ENCODE results near the gene SQSTM1. TPM values are rescaled to one million over a fixed set of nuclear protein-coding genes. Genes with fewer than 3 reads are reported as not detected.

Gene SQSTM1
- total RNA-seq, 1 donor from 2014 or later, result 97.0 TPM

GRCh38 chr5:179797741-179798140 is 23.0 kb upstream of the SQSTM1 start:
- Mint-ChIP-seq H3K9me3 (ENCODE audit: unreplicated experiment) (peaks cover 10% of the 10 kb centered on the region), H3K27me3 (ENCODE audit: unreplicated experiment) (peaks cover 10% of the 10 kb centered on the region)
- TF ChIP-seq CTCF (IDR thresholded peaks at IDR 0.05; ENCODE audit: partially characterized antibody, unreplicated experiment), result no peak

GRCh38 chr5:179798144-179798770 is 22.4 kb upstream of the SQSTM1 start:
- Mint-ChIP-seq H3K36me3 (ENCODE audit: unreplicated experiment) (peaks cover 9% of the 10 kb centered on the region), H3K27ac (ENCODE audit: unreplicated experiment) (no peak overlapping the region), H3K4me3 (ENCODE audit: unreplicated experiment) (no peak overlapping the region), H3K27me3 (ENCODE audit: unreplicated experiment) (peaks cover 8% of the 10 kb centered on the region), H3K4me1 (ENCODE audit: low read depth, unreplicated experiment) (no peaks in the 10 kb centered on the region), H3K9me3 (ENCODE audit: unreplicated experiment) (peaks cover 8% of the 10 kb centered on the region)
- DNase-seq, result no peak
- TF ChIP-seq CTCF (IDR thresholded peaks at IDR 0.05; ENCODE audit: partially characterized antibody, unreplicated experiment), result no peak

More at GRCh38 chr5:179797741-179798140, 23.0 kb upstream of the SQSTM1 start:
- Mint-ChIP-seq H3K4me3 (ENCODE audit: unreplicated experiment) (no peak overlapping the region), H3K4me1 (ENCODE audit: low read depth, unreplicated experiment) (no peaks in the 10 kb centered on the region), H3K27ac (ENCODE audit: unreplicated experiment) (no peak overlapping the region), H3K36me3 (ENCODE audit: unreplicated experiment) (peaks cover 9% of the 10 kb centered on the region)
- no peak for DNase-seq

- no peak for DNase-seq
- peaks cover 8% of the 10 kb centered on the region for H3K9me3 Mint-ChIP-seq (ENCODE audit: unreplicated experiment)
- no peaks in the 10 kb centered on the region for H3K4me1 Mint-ChIP-seq (ENCODE audit: low read depth, unreplicated experiment)
- peaks cover 9% of the 10 kb centered on the region for H3K36me3 Mint-ChIP-seq (ENCODE audit: unreplicated experiment)
- H3K27ac Mint-ChIP-seq (ENCODE audit: unreplicated experiment), result no peak overlapping the region
- peaks cover 8% of the 10 kb centered on the region for H3K27me3 Mint-ChIP-seq (ENCODE audit: unreplicated experiment)
- H3K4me3 Mint-ChIP-seq (ENCODE audit: unreplicated experiment), result no peak overlapping the region
- TF ChIP-seq CTCF (IDR thresholded peaks at IDR 0.05; ENCODE audit: partially characterized antibody, unreplicated experiment), result no peak
Measured at GRCh38 chr5:179798771-179799643, 21.7 kb upstream of the SQSTM1 start.

- H3K27ac Mint-ChIP-seq (ENCODE audit: unreplicated experiment), result no peak overlapping the region
- H3K36me3 Mint-ChIP-seq (ENCODE audit: unreplicated experiment), result peaks cover 9% of the 10 kb centered on the region
- no peak for DNase-seq
- H3K27me3 Mint-ChIP-seq (ENCODE audit: unreplicated experiment), result peaks cover 8% of the 10 kb centered on the region
- H3K4me1 Mint-ChIP-seq (ENCODE audit: low read depth, unreplicated experiment), result no peaks in the 10 kb centered on the region
- TF ChIP-seq CTCF (IDR thresholded peaks at IDR 0.05; ENCODE audit: partially characterized antibody, unreplicated experiment), result no peak
- no peak overlapping the region for H3K4me3 Mint-ChIP-seq (ENCODE audit: unreplicated experiment)
- H3K9me3 Mint-ChIP-seq (ENCODE audit: unreplicated experiment), result peaks cover 5% of the 10 kb centered on the region
Measured at GRCh38 chr5:179799644-179799973, 21.1 kb upstream of the SQSTM1 start.
